ENCODE measurements around the gene PCBP3. TPM values are rescaled to one million over a fixed set of nuclear protein-coding genes. Genes with fewer than 3 reads are reported as not detected.

The PCBP3 gene
- total RNA-seq, 1 experiment from 2014 or later, result 3.7 TPM

DNA sequence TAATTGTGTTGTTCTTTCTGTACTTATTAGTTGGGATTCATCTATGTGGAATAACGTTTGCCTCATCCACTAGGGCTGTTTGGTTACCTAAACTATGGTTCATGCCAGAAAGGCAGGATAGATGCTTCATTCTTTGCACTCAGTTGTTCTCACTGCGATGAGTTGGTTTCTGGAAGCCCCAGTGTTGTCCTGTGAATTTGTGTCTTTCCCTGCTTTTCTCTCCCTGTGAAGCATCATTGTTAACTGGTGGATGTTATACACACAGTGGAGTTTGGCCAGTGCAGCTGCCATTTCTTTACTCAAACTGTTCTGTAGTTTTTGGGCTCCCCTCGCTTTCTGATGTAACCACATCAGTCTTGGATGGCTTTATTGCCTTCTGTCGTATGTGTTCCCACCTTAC is 194.4 kb downstream of the PCBP3 start:
- DNase-seq (ENCODE audit: unreplicated experiment), result no peak
- ChIA-PET POLR2A (no interaction called here), CTCF (no interaction called here)
- intact Hi-C loops (cut with micrococcal nuclease), result no loop called here
- no peak overlapping the region for H3K27ac Mint-ChIP-seq (ENCODE audit: low read depth, unreplicated experiment)
- no peaks in the 10 kb centered on the region for H3K36me3 Mint-ChIP-seq (ENCODE audit: insufficient read depth, unreplicated experiment)
- TF ChIP-seq, protein P1, sequence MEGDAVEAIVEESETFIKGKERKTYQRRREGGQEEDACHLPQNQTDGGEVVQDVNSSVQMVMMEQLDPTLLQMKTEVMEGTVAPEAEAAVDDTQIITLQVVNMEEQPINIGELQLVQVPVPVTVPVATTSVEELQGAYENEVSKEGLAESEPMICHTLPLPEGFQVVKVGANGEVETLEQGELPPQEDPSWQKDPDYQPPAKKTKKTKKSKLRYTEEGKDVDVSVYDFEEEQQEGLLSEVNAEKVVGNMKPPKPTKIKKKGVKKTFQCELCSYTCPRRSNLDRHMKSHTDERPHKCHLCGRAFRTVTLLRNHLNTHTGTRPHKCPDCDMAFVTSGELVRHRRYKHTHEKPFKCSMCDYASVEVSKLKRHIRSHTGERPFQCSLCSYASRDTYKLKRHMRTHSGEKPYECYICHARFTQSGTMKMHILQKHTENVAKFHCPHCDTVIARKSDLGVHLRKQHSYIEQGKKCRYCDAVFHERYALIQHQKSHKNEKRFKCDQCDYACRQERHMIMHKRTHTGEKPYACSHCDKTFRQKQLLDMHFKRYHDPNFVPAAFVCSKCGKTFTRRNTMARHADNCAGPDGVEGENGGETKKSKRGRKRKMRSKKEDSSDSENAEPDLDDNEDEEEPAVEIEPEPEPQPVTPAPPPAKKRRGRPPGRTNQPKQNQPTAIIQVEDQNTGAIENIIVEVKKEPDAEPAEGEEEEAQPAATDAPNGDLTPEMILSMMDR (IDR thresholded peaks at IDR 0.05; ENCODE audit: unreplicated experiment), result no peak
- H3K4me1 Mint-ChIP-seq (ENCODE audit: insufficient read depth, unreplicated experiment), result peaks cover 8% of the 10 kb centered on the region
- H3K4me3 Mint-ChIP-seq (ENCODE audit: unreplicated experiment), result no peak overlapping the region
- no TSS peak for BruUV-seq (replicated peaks)
- peaks cover 28% of the 10 kb centered on the region for H3K9me3 Mint-ChIP-seq (ENCODE audit: unreplicated experiment)
- H3K27me3 Mint-ChIP-seq (ENCODE audit: insufficient read depth, unreplicated experiment), result no peaks in the 10 kb centered on the region

DNA sequence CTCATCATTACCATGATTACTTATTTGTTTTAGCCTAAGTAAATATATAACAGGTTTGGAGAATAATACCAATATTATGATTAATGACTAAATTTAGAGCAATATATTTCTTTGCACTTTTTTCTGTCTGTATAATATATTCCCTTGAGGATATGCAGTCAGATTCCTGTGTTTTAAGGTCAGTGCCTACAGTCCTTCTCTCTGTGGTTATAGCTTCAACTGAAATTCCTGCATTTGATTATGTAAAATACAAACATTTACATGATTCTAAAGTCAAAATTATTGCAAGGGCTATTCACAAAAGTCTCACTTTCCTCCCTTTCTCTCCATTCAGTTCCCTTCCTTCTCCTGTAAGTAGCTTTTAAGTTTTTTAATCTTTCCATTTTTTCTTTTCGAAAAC is 195.1 kb downstream of the PCBP3 start:
- CTCF ChIA-PET, result interaction anchor here (0.7 kb wide), 1 partner anchor 19 kb away, joined by 3 read pairs; no protein-coding TSS in a partner anchor
- Mint-ChIP-seq H3K36me3 (ENCODE audit: insufficient read depth, unreplicated experiment) (no peaks in the 10 kb centered on the region), H3K4me3 (ENCODE audit: unreplicated experiment) (no peak overlapping the region), H3K27me3 (ENCODE audit: insufficient read depth, unreplicated experiment) (no peaks in the 10 kb centered on the region), H3K4me1 (ENCODE audit: insufficient read depth, unreplicated experiment) (peaks cover 8% of the 10 kb centered on the region), H3K9me3 (ENCODE audit: unreplicated experiment) (peaks cover 28% of the 10 kb centered on the region), H3K27ac (ENCODE audit: low read depth, unreplicated experiment) (peak overlapping the region; percentile 2)
- intact Hi-C loops (cut with micrococcal nuclease), result no loop called here
- no TSS peak for BruUV-seq (replicated peaks)
- TF ChIP-seq, protein P1 (IDR thresholded peaks at IDR 0.05; ENCODE audit: unreplicated experiment), result no peak
- no peak for DNase-seq (ENCODE audit: unreplicated experiment)
- POLR2A ChIA-PET, result interaction anchor here (1.6 kb wide), 1 partner anchor 13 kb away, joined by 4 read pairs; no protein-coding TSS in a partner anchor

DNA sequence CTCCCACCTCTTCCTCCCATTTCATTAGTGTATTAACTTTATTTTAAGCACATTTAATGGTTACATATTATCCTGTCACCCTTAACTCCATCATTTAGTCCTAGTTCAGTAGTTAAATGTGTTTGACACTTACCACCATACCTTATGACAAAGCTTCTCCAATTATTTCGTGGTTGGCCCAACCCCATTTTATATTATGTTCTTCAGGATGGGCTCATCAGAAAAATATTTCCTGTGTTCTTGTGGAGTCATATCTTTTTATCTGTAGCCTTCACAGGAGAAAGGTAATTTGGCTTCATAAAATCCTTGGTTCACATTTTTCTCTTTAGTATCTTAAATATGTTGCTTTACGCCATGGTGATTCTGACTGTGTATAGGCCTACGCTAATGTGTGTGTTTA is 195.7 kb downstream of the PCBP3 start:
- POLR2A ChIA-PET, result interaction anchor here (1.6 kb wide), 1 partner anchor 13 kb away, joined by 4 read pairs; no protein-coding TSS in a partner anchor
- CTCF ChIA-PET, result interaction anchor here (0.7 kb wide), 1 partner anchor 19 kb away, joined by 3 read pairs; no protein-coding TSS in a partner anchor
- peaks cover 8% of the 10 kb centered on the region for H3K4me1 Mint-ChIP-seq (ENCODE audit: insufficient read depth, unreplicated experiment)
- no peaks in the 10 kb centered on the region for H3K27me3 Mint-ChIP-seq (ENCODE audit: insufficient read depth, unreplicated experiment)
- intact Hi-C loops (cut with micrococcal nuclease), result no loop called here
- TF ChIP-seq, protein P1 (IDR thresholded peaks at IDR 0.05; ENCODE audit: unreplicated experiment), result no peak
- H3K36me3 Mint-ChIP-seq (ENCODE audit: insufficient read depth, unreplicated experiment), result no peaks in the 10 kb centered on the region
- no peak overlapping the region for H3K4me3 Mint-ChIP-seq (ENCODE audit: unreplicated experiment)
- no peak overlapping the region for H3K27ac Mint-ChIP-seq (ENCODE audit: low read depth, unreplicated experiment)
- no peak for DNase-seq (ENCODE audit: unreplicated experiment)
- H3K9me3 Mint-ChIP-seq (ENCODE audit: unreplicated experiment), result peaks cover 28% of the 10 kb centered on the region
- BruUV-seq (replicated peaks), result no TSS peak

DNA sequence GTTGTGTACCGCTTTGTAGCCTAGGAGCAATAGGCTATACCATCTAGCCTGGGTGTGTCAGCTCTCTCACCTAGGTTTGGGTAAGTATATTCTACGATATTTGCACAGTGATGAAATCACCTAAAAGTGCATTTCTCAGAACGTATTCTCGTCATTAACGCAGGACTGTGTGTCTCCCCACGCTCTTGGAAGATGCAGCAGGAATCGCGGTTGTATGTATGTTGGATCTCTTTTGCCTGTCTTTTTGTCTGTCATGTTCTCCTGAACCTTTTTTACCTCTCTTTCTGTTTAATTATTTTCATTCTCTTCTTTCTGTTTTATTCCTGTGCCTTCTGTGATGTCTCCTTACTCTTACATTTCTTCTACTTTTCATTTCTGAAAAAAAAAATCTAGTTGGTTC is 197.5 kb downstream of the PCBP3 start:
- H3K9me3 Mint-ChIP-seq (ENCODE audit: unreplicated experiment), result peaks cover 28% of the 10 kb centered on the region
- intact Hi-C loops (cut with micrococcal nuclease), result no loop called here
- ChIA-PET CTCF (interaction anchor here (0.6 kb wide), 1 partner anchor 40 kb away, joined by 3 read pairs; no protein-coding TSS in a partner anchor), POLR2A (no interaction called here)
- H3K4me1 Mint-ChIP-seq (ENCODE audit: insufficient read depth, unreplicated experiment), result peaks cover 8% of the 10 kb centered on the region
- H3K4me3 Mint-ChIP-seq (ENCODE audit: unreplicated experiment), result no peak overlapping the region
- TF ChIP-seq, protein P1 (IDR thresholded peaks at IDR 0.05; ENCODE audit: unreplicated experiment), result no peak
- DNase-seq (ENCODE audit: unreplicated experiment), result no peak
- no TSS peak for BruUV-seq (replicated peaks)
- H3K36me3 Mint-ChIP-seq (ENCODE audit: insufficient read depth, unreplicated experiment), result no peaks in the 10 kb centered on the region
- no peaks in the 10 kb centered on the region for H3K27me3 Mint-ChIP-seq (ENCODE audit: insufficient read depth, unreplicated experiment)
- H3K27ac Mint-ChIP-seq (ENCODE audit: low read depth, unreplicated experiment), result no peak overlapping the region
